Esophagus mucosa (tissue), 1 donor: ENCODE data around the gene EIF2S3B. TPM values are rescaled to one million over a fixed set of nuclear protein-coding genes. Genes with fewer than 3 reads are reported as not detected.
"Not testable (repeated sequence)": the region's sequence is repeated elsewhere in the genome, so short reads cannot be mapped to it uniquely, and the experiment has no call there.

ENCODE experiments used
- ATAC-seq: fragments of 200-7000 bp; cut with Tn5 transposase; one replicate; pipeline ENCODE4 v1.9.1; 2020
- total RNA-seq: library from RNA; stranded (reverse); gene quantifications from one replicate; pipeline ENCODE4 v1.2.4, GENCODE V29; 2023
- donor health status: DM: yes; HTN: yes; CAD: no.

Gene EIF2S3B
- 1.4 TPM for total RNA-seq

DNA sequence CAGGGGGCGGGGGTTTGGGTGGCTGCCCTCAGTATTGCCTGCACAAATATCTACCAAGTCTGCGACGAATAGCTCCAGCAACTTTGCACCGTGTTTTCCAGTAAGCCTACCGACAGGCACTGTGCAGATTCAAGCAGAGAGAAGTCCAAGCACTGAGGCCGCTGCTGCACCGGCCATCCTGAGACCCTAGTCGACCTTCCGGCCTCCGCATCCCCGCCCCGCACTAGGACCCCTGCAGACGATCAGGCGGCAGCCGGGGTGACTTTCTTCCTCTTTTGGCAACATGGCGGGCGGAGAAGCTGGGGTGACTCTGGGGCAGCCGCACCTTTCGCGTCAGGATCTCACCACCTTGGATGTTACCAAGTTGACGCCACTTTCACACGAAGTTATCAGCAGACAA is at the start of gene EIF2S3B:
EIF2S3B (plus strand) TSS at position 271 of the 400 bp plus-strand sequence; CDS start at position 284, 13 bp downstream.
- ATAC-seq, result no peak

DNA sequence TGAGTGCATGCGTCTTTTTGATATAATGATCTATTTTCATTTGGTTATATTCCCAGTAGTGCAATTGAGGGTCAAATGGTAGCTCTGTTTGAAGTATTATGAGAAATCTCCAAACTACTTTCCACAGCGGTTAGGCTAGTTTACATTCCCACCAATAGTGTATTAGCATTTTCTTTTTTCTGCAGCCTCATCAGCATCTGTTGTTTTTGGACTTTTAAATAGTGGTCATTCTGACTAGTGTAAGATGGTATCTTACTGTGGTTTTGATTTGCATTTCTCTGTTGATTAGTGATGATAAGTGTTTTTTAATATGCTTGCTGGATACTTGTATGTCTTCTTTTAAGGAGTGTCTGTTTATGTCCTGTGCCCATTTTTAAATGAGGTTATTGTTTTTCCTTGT is 48.8 kb upstream of the EIF2S3B start:
- ATAC-seq, result no peak

DNA sequence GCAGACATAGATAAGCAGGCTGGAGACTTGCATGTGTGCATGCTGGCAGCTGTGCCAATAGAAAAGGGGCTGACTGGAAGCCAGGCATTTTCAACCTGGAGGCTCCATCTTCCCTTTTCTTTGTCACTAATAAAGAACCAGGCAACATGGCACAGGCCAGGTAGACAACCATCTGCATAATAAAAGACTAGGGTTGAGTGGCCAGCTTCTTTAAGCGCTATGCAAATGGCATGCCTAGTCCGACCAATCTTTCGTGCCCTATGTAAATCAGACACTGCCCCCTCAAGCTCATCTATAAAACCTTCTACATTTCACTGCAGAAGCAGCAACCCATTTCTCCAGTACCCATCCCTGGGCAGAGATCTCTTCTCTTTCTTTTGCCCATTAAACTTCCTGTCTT is 47.9 kb upstream of the EIF2S3B start:
- no peak for ATAC-seq

DNA sequence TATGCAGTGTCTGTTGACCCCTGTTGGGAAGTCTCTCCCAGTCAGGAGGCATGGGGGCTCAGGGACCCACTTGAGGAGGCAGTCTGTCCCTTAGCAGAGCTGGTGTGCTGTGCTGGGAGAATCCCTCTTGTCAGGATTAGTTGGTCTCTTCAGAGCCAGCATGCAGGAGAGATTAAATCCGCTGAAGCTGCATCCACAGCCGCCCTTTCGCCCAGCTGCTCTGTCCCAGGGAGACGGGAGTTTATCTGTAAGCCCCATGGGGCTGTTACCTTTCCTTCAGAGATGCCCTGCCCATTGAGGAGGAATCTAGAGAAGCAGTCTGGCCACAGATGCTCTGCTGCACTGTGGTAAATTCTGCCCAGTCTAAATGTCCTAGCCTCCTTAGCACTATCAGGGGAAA is 39.4 kb upstream of the EIF2S3B start:
- no peak for ATAC-seq

DNA sequence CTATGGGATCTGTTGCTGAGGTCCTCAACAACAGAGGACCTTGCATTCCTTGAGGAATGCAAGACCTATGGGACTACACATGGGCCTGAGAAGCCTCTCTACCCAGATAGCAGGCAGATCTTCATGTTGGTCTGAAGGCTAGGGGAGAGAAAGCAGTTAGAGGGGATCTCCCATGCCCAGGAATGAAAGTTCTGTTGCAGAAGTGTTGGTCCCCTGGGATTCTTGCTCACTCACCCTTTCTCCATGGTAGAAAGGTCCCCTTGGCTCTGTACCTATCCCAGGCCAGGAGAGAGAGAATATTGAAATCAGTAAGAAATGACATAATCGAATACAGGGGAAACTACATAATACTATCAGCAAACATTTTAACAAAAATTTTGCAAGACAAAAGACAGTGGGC is 36.0 kb upstream of the EIF2S3B start:
- ATAC-seq, result no peak

DNA sequence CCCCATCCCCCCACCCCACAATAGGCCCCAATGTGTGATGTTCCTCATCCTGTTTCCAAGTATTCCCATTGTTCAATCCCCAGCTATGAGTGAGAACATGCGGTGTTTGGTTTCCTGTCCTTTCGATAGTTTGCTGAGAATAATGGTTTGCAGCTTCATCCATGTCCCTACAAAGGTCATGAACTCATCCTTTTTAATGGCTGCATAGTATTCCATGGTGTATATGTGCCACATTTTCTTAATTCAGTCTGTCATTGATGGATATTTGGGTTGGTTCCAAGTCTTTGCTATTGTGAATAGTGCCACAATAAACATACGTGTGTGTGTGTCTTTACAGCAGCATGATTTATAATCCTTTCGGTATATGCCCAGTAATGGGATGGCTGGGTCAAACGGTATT is 32.9 kb upstream of the EIF2S3B start:
- not testable (repeated sequence) for ATAC-seq

DNA sequence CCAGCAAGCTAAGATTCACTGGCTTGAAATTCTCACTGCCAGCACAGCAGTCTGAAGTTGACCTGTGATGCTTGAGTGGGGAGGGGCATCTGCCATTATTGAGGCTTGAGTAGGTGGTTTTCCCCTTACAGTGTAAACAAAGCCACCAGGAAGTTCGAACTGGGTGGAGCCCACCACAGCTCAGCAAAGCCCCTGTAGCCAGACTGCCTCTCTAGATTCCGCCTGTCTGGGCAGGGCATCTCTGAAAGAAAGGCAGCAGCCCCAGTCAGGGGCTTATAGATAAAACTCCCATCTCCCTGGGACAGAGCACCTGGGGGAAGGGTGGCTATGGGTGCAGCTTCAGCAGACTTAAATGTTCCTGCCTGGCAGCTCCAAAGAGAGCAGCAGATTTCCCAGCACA is 23.8 kb upstream of the EIF2S3B start:
- ATAC-seq, result not testable (repeated sequence)

DNA sequence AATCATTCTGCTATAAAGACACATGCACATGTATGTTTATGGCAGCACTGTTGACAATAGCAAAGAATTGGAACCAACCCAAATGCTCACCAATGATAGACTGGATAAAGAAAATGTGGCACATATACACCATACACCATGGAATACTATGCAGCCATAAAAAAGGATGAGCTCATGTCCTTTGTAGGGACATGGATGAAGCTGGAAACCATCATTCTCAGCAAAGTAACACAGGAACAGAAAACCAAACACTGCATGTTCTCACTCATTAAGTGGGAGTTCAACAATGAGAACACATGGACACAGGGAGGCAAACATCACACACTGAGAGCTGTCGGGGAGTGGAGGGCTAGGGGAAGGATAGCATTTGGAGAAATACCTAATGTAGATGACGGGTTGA is 18.4 kb upstream of the EIF2S3B start:
- ATAC-seq, result not testable (repeated sequence)

DNA sequence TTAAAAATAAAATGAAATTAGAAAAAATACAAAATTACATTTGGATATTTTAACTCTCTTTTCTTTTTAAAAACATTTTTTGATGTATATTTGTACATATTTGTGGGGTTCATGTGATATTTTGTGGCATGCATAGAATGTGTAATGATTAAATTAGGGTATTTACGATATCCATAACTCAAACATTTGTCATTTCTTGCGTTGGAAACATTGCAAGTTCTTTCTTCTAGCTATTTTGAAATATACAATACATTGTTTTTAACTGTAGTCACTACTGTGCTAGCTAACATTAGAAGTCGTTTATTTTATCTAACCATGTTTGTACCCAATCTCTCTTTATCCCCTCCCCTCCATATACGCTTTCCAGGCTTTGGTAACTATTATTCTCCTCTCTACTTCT is 13.9 kb upstream of the EIF2S3B start:
- ATAC-seq, result no peak

DNA sequence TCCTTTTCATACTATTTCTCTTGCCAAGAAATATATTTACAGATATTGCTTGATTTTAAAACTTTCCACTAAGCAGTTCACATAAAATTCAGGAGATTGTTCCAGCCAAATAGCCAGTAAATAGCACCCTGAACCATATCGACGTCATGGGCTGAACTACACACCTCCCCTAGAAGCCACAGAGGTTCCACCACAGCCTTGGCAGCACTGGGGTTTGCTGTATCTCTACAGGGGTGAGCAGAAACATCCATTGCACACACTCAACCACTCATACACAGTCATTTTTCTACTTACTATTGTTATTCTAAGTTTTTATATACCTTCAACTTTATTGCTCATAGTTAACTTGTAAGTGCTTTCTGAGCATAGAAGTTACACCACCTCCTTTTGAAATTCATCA is 8.1 kb upstream of the EIF2S3B start:
- ATAC-seq, result no peak

DNA sequence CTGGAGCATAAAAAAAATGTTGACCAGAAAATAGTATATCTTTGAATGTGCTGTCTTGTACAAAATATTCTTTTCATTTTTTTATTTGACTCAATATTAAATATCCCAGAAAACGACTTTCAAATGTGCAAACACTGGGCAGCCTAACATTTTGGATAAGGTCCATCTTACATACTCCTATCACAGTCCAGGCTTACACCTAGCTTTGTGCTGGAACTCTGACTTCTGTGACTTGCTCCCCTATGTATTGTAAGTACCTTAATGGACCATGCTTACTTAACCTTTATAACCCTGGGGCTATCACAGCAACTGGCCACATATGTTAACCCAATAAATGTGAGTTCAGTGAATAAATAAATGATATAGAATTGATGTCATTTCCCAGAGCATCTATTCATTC is 7.6 kb upstream of the EIF2S3B start:
- ATAC-seq, result no peak

DNA sequence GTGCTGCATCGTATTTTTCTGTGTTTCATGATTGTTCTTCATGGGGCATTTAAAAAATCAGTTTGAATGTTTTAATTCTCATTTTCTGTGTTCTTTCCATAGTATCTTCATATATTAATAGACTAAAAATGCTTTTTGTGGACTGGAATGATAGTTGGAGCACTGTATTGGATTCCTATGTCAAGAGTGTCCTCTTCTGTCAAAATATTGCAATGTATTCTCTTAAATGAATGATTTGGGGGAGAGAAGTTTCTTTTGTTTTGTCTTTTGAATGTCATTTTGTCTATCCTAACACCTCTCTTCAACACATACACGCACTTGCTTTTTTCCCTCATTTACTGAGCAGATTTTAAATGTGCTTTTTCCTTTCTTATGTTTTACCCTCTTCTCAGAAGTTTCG is 4.7 kb upstream of the EIF2S3B start:
- ATAC-seq, result no peak

DNA sequence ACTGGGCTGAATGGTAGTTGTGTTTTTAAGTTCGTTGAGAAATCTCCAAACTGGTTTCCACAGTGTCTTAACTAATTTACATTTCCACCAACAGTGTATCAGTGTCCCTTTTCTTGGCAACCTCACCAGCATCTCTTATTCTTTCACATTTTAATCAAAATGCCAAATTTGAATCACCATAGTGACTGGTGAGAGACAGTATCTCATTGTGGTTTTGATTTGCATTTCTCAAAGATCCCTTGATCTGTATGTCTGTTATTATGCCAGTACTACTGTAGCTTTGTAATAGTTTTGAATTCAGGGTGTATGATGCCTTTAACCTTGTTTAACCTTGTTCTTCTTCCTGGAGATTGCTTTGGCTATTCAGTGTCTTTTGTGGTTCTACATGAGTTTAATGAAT is 2.2 kb upstream of the EIF2S3B start:
- no peak for ATAC-seq

DNA sequence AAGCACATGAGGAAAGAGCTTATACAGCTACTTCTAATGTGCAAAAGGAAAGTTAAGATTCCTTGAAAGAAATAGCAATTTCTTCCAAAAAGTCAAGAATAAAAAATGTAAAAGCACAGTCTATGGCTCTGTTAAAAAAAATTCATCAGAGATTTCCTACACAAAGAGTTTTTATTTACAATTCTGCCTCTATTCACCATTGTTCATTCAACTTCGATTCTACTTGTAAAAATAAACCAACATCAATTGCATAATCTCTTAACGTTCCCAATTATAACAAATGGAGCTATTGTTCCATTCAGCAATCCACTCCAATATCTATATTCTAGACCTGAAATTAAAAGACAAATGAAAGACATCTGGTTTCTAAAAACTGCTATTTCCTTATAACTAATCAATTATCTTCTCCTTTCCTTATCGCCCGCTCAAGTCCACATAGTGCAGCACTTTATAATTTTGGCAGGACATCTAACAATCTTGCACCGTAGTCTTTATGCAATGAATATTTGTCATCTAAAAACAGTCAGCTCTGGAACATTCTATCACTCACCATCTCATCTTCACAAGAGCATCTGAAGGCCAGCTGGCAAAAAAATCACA is 6.2 kb downstream of the EIF2S3B start:
- no peak for ATAC-seq

DNA sequence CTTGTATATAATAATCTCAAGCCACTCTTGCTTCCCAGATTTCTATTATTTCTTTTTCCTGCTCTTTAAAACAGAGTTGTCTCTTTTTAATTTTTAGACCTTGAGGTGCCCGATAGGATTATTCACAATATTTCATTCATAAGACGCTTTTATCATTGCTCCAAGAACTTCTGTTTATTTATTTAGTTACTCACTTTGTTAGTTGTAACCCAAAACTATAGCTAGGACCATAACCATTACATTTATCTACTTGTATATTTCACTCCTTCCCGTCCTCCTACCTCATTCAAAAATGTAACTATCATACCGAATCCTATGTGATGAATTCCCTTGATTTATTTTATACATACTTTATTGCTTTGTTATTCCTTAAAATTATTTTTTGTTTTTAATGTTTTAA is 7.1 kb downstream of the EIF2S3B start:
- ATAC-seq, result no peak

DNA sequence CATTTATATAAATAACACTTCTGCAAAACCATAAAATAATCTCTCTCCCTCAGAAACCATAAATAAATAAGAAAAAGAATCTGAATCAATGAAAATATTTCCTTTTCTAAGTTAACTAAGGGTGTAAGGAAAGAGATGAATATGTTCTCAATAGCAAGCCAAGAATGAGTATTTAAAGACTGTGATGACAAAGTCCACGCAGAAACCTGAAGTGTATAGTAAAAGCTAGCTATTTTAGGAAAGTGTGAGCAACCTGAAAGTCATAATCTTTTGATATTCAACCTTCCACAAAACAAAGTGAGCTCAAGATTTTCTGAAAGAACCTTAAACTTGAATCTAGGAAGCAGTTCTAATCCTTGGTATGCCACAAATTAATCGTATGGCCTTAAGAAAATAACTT is 15.9 kb downstream of the EIF2S3B start:
- ATAC-seq, result no peak

DNA sequence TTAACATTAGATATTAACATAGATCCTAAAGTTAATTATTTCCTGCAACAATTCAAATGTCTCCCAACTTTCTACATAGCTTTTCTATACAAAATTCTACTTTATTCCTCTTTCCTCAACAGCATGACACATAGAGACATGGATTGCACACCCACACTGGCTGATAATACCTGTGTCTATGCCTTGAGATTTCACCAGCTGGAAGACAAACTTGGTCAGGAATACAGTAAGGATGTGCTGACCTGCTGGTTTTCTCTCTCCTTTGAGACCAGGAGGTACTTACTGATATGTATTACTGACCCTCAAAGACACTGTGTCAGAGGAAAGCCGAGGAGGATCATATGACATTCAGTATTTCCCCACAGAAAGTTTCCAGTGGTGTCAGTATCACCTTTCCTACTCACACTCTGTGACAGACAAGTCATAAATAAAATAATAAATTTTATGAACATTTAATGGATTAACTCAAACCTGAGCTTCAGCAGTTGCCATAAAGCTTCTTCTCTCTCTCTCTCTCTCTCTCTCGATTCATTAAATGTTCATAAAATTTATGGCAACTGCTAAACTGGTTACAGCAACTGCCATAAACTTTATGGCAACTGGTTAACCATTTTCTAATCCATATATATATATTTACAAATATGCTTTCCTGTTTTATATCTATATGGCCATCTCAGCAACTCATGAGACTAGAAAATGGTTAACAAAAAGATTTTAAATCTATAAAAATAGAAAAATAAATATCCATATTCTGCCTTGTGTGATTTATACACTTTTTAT is 22.7 kb downstream of the EIF2S3B start:
- no peak for ATAC-seq

DNA sequence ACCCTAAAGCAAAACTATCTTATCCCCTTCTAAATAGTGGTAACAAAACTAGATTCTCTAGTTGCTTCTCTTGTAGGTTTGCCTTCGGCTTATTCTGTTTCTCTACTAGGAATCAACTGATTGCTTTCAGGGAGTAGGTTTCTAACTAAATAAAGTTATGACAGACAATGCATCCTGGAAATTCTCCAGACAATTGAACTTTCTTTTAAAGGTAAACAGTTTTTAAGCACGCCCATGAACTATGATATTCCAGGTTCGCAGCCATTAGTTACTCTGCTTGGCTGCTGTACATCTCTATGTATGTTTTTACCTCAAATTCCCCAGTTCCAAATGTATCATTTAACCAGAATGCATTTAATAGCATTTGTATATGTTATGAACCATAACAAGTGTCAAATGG is 23.9 kb downstream of the EIF2S3B start:
- ATAC-seq, result no peak

DNA sequence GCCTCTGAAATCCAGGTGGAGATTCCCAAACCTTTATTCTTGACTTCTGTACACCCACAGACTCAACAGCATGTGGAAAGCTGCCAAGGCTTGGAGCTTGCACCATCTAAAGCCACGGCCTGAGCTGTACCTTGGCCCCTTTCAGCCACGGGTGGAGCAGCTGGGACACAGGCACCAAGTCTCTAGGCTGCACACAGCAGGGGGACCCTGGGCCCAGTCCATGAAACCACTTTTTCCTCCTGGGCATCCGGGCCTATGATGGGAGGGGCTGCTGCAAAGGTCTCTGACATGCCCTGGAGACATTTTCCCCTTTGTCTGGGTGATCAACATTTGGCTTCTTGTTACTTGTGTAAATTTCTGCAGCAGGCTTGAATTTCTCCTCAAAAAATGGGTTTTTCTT is 32.0 kb downstream of the EIF2S3B start:
- no peak for ATAC-seq

DNA sequence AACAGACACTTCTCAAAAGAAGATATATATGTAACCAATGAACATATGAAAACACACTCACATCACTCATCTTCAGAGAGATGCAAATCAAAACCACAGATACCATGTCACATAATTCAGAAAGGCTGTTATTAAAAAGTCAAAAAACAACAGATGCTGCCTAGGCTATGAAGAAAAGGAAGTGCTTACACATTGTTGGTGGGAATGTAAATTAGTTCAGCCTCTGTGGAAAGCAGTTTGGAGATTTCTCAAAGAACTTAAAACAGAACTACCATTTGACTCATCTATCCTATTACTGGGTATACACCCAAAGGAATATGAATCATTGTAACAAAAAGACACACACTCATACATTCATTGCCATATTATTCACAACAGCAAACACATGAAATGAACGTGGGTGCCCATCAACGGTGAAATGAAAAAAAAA is 35.1 kb downstream of the EIF2S3B start:
- peak; percentile 70 for ATAC-seq

DNA sequence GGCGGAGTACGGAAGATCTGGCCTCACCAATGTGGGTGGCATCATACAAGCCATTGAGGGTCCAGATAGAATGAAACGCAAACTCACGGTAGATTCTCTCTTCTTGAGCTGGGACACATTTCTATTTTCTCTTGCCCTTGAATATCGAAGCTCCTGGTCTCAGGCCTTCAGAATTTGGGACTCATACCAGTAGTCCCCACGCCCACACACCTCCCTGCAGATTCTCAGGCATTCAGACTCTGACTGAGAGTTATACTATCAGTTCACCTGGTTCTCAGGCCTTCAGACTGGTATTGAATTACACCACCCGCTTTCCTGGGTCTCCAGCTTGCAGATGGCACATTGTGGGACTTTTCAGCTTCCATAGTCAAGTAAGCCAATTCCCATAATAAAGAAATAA is 37.8 kb downstream of the EIF2S3B start:
- ATAC-seq, result no peak

DNA sequence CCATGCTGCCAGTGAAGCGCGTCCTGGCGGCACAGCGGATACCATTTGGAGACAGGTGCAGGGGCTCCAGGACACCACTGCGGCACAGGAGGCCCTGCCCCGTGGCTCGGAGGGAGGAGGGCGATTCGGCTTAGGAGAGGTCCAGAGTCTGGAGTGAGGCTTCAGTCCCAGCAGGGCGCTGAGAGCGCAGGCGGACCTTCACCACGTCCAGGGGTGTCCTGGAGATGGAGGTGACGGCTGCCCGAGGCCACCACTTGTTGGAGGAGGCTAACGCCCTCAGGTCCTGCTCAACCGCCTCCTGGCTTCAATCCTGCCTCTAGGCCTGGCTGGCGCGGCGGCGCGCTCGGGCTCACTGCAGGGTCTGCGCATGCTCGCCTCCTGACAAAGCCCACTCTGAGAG is 45.7 kb downstream of the EIF2S3B start:
- ATAC-seq, result no peak

DNA sequence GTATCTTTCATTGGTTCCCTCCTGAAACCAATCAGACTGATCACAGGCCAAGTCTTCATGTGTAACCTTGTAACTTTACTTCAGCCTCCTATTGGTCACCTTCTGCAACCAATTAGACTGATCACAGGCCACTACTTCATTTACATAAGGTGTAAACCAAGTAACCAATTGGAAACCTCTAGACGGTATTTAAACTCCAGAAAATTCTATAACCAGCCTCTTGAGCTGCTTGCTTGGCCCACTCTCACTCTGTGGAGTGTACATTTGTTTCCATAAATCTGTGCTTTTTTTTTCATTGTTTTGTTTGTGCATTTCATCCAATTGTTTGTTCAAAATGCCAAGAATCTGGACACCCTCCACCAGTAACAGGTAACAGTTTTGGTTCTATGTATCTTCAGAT is 47.5 kb downstream of the EIF2S3B start:
- ATAC-seq, result no peak

DNA sequence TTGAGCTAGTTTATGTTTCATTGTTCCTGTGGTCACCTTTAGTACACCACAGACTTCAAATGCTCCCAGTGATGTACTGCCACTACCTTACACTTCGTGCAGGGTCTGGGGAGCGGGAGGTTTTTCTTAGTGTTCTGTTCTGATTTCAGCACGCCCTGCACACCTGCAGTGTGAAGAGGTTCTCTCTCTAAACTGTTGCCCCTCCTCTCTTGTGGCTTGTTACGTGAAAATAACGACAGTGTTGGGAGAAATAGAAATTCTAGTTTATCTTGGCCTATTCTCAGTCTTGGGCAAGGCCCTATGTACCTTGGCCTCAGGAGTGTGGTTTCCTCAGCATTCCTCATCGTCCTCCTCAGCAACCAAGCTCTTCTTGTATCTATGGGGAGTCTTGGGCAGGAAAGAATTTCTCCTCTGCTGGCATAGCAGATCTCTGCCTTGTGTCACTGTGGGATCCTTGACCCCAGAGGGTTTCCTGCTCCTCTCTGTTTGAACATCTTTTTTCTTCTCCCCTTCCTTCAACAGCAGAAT is 48.6 kb downstream of the EIF2S3B start:
- ATAC-seq, result no peak
